Left lobe of liver (tissue), 2 donors: ENCODE data around the gene PFDN6. TPM values are rescaled to one million over a fixed set of nuclear protein-coding genes. Genes with fewer than 3 reads are reported as not detected.

Experiments
- ATAC-seq: fragments of 200-7000 bp; cut with Tn5 transposase; one replicate; pipeline ENCODE4 v1.9.1; 2020; ENCODE audit warnings: mild to moderate bottlenecking, moderate library complexity
- DNase-seq: peaks from one replicate; pipeline ENCODE4 v3.0.0-alpha.2; 2020; ENCODE audit warnings: low spot score
- total RNA-seq: library from RNA; stranded (reverse); gene quantifications from one replicate; pipeline ENCODE4 v1.2.1, GENCODE V29; 2021
- donor health status: DM: no; HTN: no; CAD: no; lungs with moderate emphysema.
- donor health status: DM: no; HTN: yes; CAD: no.

PFDN6 gene
- total RNA-seq, 1 donor from 2014 or later = 19.2 TPM

GRCh38 chr6:33314943-33315792, 25.8 kb downstream of the PFDN6 start:
- DNase-seq (no peak), ATAC-seq (no peak)

- DNase-seq = no peak
- no peak for ATAC-seq
These were observed 26.6 kb downstream of the PFDN6 start for GRCh38 chr6:33315793-33316602.

- no peak for DNase-seq
- ATAC-seq = no peak
These were observed 27.4 kb downstream of the PFDN6 start for GRCh38 chr6:33316603-33317418.

GRCh38 chr6:33317419-33317668, 27.9 kb downstream of the PFDN6 start:
- DNase-seq (no peak), ATAC-seq (peak; percentile 6)

- DNase-seq = peak; percentile 99
- ATAC-seq = peak; percentile 79
These were observed 28.4 kb downstream of the PFDN6 start, which contains the start of gene ZBTB22 for GRCh38 chr6:33317669-33318425. ZBTB22 (minus strand) TSS chr6:33317744; CDS start chr6:33316916, 828 bp downstream.

GRCh38 chr6:33318426-33319073, 29.1 kb downstream of the PFDN6 start:
- DNase-seq (no peak), ATAC-seq (no peak)

GRCh38 chr6:33319939-33320314, 30.5 kb downstream of the PFDN6 start:
- ATAC-seq = no peak
- DNase-seq = no peak

GRCh38 chr6:33320315-33321181, 31.1 kb downstream of the PFDN6 start:
- ATAC-seq = no peak
- DNase-seq = peak; percentile 65

GRCh38 chr6:33321227-33321626, 31.8 kb downstream of the PFDN6 start:
- ATAC-seq (no peak), DNase-seq (no peak)

GRCh38 chr6:33323623-33323948, 34.2 kb downstream of the PFDN6 start:
- no peak for DNase-seq
- ATAC-seq = no peak

- DNase-seq (no peak), ATAC-seq (no peak)
These were observed 34.7 kb downstream of the PFDN6 start for GRCh38 chr6:33324125-33324524.

GRCh38 chr6:33329058-33329457, 39.7 kb downstream of the PFDN6 start:
- no peak for ATAC-seq
- no peak for DNase-seq

GRCh38 chr6:33330736-33331135, 41.3 kb downstream of the PFDN6 start:
- ATAC-seq (no peak), DNase-seq (no peak)

GRCh38 chr6:33333666-33334065, 44.3 kb downstream of the PFDN6 start:
- no peak for DNase-seq
- no peak for ATAC-seq

- DNase-seq (no peak), ATAC-seq (no peak)
These were observed 46.5 kb downstream of the PFDN6 start for GRCh38 chr6:33335916-33336315.

- no peak for ATAC-seq
- DNase-seq = no peak
These were observed 47.1 kb downstream of the PFDN6 start for GRCh38 chr6:33336495-33336894.

GRCh38 chr6:33339193-33339592, 49.8 kb downstream of the PFDN6 start:
- DNase-seq = no peak

More at GRCh38 chr6:33339193-33339592, 49.8 kb downstream of the PFDN6 start:
- no peak for ATAC-seq
